ENCODE results near the gene SLC25A29.
"Not testable (repeated sequence)": the region's sequence is repeated elsewhere in the genome, so short reads cannot be mapped to it uniquely, and the experiment has no call there.

Gene SLC25A29

GRCh38 chr14:100330388-100330931, 24.2 kb upstream of the SLC25A29 start:
- no peak for DNase-seq

DNA sequence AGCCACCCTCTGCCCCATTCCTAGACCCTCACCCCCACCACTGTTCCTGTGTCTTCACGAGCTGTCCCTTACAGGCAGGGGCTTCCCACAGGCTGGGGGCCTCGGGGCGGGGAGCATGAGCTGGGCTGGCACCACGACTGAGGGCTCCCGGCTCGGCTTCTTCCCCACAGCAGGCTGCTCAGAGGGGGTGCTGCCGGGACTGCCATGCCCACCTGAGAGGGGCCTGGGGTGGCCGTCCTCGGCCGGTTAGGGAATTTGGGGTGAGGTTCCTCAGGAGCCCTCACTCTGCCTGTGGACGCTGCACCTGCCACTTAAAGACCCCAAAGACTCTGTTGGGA, 23.7 kb upstream of the SLC25A29 start:
- DNase-seq: no peak

DNA sequence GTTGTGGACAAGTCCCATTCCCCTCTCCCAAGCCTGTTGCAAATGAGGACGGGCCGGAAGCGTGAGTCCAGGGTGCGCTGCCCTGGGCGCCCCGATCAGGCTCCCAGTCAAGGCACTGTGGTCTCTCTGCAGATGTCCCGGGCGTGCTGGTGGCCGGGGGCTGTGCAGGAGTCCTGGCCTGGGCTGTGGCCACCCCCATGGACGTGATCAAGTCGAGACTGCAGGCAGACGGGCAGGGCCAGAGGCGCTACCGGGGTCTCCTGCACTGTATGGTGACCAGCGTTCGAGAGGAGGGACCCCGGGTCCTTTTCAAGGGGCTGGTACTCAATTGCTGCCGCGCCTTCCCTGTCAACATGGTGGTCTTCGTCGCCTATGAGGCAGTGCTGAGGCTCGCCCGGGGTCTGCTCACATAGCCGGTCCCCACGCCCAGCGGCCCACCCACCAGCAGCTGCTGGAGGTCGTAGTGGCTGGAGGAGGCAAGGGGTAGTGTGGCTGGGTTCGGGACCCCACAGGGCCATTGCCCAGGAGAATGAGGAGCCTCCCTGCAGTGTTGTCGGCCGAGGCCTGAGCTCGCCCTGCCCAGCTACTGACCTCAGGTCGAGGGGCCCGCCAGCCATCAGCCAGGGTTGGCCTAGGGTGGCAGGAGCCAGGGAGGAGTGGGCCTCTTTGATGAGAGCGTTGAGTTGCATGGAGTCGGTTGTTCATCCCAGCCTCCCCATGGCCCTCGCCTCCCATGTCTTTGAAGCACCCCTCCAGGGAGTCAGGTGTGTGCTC, 23.2 kb upstream of the SLC25A29 start:
- no peak for DNase-seq

- no peak for DNase-seq
Measured at GRCh38 chr14:100328495-100329163, 22.4 kb upstream of the SLC25A29 start.

DNA sequence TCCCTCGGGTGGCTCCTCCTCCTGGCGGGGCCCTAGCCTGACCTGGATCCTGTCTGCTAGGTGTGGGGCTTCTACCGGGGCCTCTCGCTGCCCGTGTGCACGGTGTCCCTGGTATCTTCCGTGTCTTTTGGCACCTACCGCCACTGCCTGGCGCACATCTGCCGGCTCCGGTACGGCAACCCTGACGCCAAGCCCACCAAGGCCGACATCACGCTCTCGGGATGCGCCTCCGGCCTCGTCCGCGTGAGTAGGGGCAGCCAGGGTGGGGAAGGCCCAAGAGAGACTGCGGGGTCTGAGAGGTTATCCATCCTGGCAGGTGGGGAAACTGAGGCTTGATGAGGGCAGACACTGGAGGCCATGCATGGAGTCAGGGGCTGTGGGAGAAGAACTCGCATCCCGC, 20.9 kb upstream of the SLC25A29 start:
- DNase-seq: no peak

DNA sequence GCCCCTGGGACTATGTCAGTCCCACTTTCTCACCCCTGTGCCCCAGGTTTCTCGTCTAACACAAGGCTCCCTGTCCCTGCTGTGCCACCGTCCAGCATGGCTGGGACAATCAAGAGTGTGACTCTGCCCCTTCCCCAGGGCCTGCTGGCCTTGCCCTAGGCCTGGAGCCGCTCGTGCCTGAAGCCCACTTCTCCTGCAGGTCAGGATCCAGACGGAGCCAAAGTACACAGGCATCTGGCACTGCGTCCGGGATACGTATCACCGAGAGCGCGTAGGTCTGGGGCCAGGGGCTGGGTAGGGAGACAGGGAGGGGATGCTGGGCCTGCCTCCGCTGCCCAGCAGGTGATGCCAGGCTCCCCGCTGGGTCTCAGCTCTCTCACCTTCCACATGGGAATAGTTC, 19.7 kb upstream of the SLC25A29 start:
- DNase-seq: no peak

- no peak for DNase-seq
Measured at GRCh38 chr14:100325231-100325632, 19.0 kb upstream of the SLC25A29 start.

DNA sequence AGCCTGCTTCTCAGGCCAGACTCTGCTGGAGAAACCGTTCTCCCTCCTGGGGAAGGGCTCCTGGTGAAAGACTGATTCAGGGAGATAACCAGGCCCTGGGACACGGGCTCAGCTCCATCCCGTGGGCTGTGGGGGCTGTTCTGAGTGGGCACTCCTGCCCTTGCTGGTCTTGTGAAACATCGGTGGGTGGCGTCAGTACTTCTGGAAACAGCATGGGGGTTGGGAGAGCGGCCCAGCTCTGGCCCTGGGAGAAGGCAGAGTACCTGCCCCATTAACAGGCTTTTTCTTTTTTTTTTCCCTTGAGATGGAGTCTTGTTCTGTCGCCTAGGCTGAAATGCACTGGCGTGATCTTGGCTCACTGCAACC, 17.7 kb upstream of the SLC25A29 start:
- DNase-seq: no peak

DNA sequence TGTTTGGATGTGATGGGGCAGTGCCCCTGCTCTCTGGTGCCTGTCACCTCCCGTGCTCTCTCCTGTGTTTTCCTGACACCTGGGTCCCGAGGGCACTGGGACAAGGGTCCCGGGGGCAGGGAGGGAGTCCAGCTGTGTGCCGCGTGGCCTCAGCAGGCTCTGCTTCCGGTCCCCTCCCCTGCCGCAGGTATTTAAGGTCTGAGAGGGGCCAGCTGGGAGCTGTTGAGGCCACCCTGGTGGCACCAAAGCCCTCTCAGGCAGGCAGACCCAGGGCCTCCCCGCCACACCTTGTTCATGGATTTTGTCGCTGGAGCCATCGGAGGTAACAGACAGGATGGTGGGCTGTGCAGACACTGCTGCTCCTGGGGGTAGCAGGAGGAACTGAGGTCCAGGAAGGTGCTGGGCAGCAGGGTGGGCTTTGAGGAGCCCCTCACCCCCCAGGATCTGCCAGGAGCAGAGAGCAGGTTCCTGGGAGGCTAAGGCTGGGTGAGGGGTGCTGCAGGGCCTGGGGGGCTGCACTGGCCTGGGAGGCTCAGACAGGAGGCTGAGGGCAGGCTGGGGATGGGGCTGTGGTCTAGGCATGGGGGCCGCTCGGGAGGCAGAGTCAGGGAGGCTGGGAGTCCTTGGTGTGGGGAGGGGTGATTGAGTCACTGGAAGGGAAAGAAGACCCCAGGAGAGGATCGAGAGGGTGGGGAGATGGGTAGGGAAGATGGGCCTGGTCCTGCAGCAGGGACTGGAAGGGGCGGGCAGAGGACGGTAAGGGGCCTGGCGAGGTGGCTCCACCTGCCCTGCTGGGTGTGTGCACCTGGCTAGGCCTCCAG, 17.1 kb upstream of the SLC25A29 start, which contains the start of gene SLC25A47:
SLC25A47 (plus strand) TSS at position 219 of the 821 bp plus-strand sequence; CDS start at position 295, 76 bp downstream.
- DNase-seq: no peak

- no peak for DNase-seq
Measured at GRCh38 chr14:100322138-100322957, 16.1 kb upstream of the SLC25A29 start.

GRCh38 chr14:100321473-100322137, 15.4 kb upstream of the SLC25A29 start:
- no peak for DNase-seq

- DNase-seq: no peak
Measured at GRCh38 chr14:100320157-100320856, 14.1 kb upstream of the SLC25A29 start.

GRCh38 chr14:100317912-100318808, 11.9 kb upstream of the SLC25A29 start:
- peak; percentile 41 to 63 (median 53) for DNase-seq

GRCh38 chr14:100317389-100317788, 11.1 kb upstream of the SLC25A29 start:
- no peak for DNase-seq

- no peak for DNase-seq
Measured at GRCh38 chr14:100314724-100315123, 8.5 kb upstream of the SLC25A29 start.

GRCh38 chr14:100313464-100314230, 7.4 kb upstream of the SLC25A29 start:
- DNase-seq: no peak

GRCh38 chr14:100312877-100313400, 6.7 kb upstream of the SLC25A29 start:
- no peak for DNase-seq

GRCh38 chr14:100312110-100312876, 6.0 kb upstream of the SLC25A29 start:
- DNase-seq: not testable (repeated sequence)

Measured in T-helper 1 cell (primary cell).